K562 (cell line): ENCODE measurements around the gene CSPG5. TPM values are rescaled to one million over a fixed set of nuclear protein-coding genes. Genes with fewer than 3 reads are reported as not detected.

Source experiments
- BRF1 ChIP-seq: IDR thresholded peaks from 3 replicates; pipeline ENCODE4 v1.6.1; 2011; ENCODE audit warnings: borderline replicate concordance, mild to moderate bottlenecking; ENCODE audit not compliant: insufficient read length; ENCODE audit errors: extremely low read depth
- ERF ChIP-seq: fragments of 450-650 bp; formaldehyde crosslinking; IDR thresholded peaks from 2 replicates; pipeline ENCODE4 v1.4.0; 2020; ENCODE audit warnings: mild to moderate bottlenecking, mixed read lengths
- FOS ChIP-seq: IDR thresholded peaks from 3 replicates; pipeline ENCODE4 v1.6.1; 2011; ENCODE audit not compliant: insufficient read length; ENCODE audit errors: extremely low read depth
- HNRNPUL1 ChIP-seq: fragments of 200-400 bp; formaldehyde crosslinking; IDR thresholded peaks from 2 replicates; pipeline ENCODE4 v1.6.1; 2017; ENCODE audit warnings: low read length
- HOXB6 ChIP-seq: fragments of 250-450 bp; sonication (Bioruptor Pico); IDR thresholded peaks from 2 replicates; pipeline ENCODE4 v1.5.1; 2022; ENCODE audit warnings: mild to moderate bottlenecking, borderline replicate concordance
- LCOR ChIP-seq: sonication (generic); formaldehyde crosslinking; IDR thresholded peaks from 2 replicates; pipeline ENCODE4 v1.8.0; 2022; ENCODE audit warnings: mild to moderate bottlenecking, missing genetic modification reagents
- LEF1 ChIP-seq: fragments of 450-650 bp; IDR thresholded peaks from 2 replicates; pipeline ENCODE4 v1.6.1; 2016; ENCODE audit warnings: mild to moderate bottlenecking
- MCM3 ChIP-seq: fragments of 450-650 bp; IDR thresholded peaks from 2 replicates; pipeline ENCODE4 v1.6.1; 2016
- NFE2 ChIP-seq: IDR thresholded peaks from 2 replicates; pipeline ENCODE4 v1.6.1; 2014; ENCODE audit warnings: antibody characterized with exemption, low read depth
- PCBP2 ChIP-seq: fragments of 200-400 bp; formaldehyde crosslinking; IDR thresholded peaks from 2 replicates; pipeline ENCODE4 v1.6.1; 2018; ENCODE audit warnings: low read length, low read depth, mild to moderate bottlenecking, moderate library complexity; ENCODE audit not compliant: poor library complexity, severe bottlenecking
- SLC30A9 ChIP-seq: fragments of 250-450 bp; sonication (Bioruptor Pico); IDR thresholded peaks from 2 replicates; pipeline ENCODE4 v1.8.0; 2022; ENCODE audit warnings: mild to moderate bottlenecking, moderate library complexity
- SMARCA5 ChIP-seq: fragments of 450-650 bp; IDR thresholded peaks from 2 replicates; pipeline ENCODE4 v1.6.1; 2016
- ZEB2 ChIP-seq: fragments of 450-650 bp; IDR thresholded peaks from 2 replicates; pipeline ENCODE4 v1.6.1; 2016
- polyA plus RNA-seq, 8 experiments: library from polyadenylated mRNA; depleted of rRNA in 4 of 8; stranded (reverse) in 5 of 8; unstranded in 3 of 8; fragments of >200 nt; fragmentation: Nextera tagmentation in 2 of 8; fragmentation: Illumina TruSeq in 1 of 8; extraction: Ambion mirVana in 2 of 8; extraction: Trizol in 1 of 8; gene quantifications; 2 replicates each; pipeline versions ENCODE4 v1.2.1 to v1.2.3, GENCODE V29; 2011 to 2014; ENCODE audit warnings: inconsistent platforms in 1 of 8, missing spikeins in 1 of 8
- total RNA-seq, 7 experiments: library from RNA; depleted of rRNA in 6 of 7; stranded (reverse); fragments of >200 nt in 6 of 7; fragmentation: Illumina TruSeq in 2 of 7; extraction: Trizol in 2 of 7; gene quantifications; 2 replicates each; pipeline versions ENCODE4 v1.2.1 to v1.2.3, GENCODE V29; 2011 to 2021; ENCODE audit warnings: low replicate concordance in 1 of 7
- TF ChIP-seq, protein P1 (sequence below), 2 experiments: fragments of 450-650 bp in 1 of 2; IDR thresholded peaks; 2 replicates each; pipeline ENCODE4 v1.6.1; 2011 to 2017; ENCODE audit warnings: low read depth in 2 of 2, antibody characterized with exemption in 1 of 2, borderline replicate concordance in 1 of 2, low read length in 1 of 2, mild to moderate bottlenecking in 1 of 2, mixed read lengths in 1 of 2; ENCODE audit not compliant: control insufficient read depth in 1 of 2
- TF ChIP-seq, protein P2 (sequence below): sonication (generic); formaldehyde crosslinking; IDR thresholded peaks from 2 replicates; pipeline ENCODE4 v1.8.0; 2022; ENCODE audit warnings: mild to moderate bottlenecking, missing genetic modification reagents, borderline replicate concordance
- TF ChIP-seq, protein P3 (sequence below): sonication (generic); formaldehyde crosslinking; IDR thresholded peaks from 2 replicates; pipeline ENCODE4 v1.8.0; 2022; ENCODE audit warnings: mild to moderate bottlenecking, missing genetic modification reagents
- TF ChIP-seq, protein P4 (sequence below): fragments of 250-450 bp; sonication (Bioruptor Pico); IDR thresholded peaks from 2 replicates; pipeline ENCODE4 v1.5.0; 2021
- TF ChIP-seq, protein P5 (sequence below), 2 experiments: fragments of 450-650 bp in 1 of 2; sonication (generic) in 1 of 2; formaldehyde crosslinking in 1 of 2; IDR thresholded peaks in 1 of 2; conservative IDR thresholded peaks in 1 of 2; 2 replicates each; pipeline versions ENCODE4 v1.6.1 to v1.8.1; 2016 to 2023; ENCODE audit warnings: mild to moderate bottlenecking in 2 of 2, moderate library complexity in 2 of 2, inconsistent platforms in 1 of 2, missing genetic modification reagents in 1 of 2

Gene CSPG5
- total and polyA plus RNA-seq, 9 of the 15 experiments (the other 6 are each of a cell fraction or from before 2014, with no cell fraction given), result 0.06 to 3.3 (median 2.4) TPM

GRCh38 chr3:47513125-47513929, 65.3 kb downstream of the CSPG5 start, which contains the start of gene ELP6 (continued):
- TF ChIP-seq, protein P1, sequence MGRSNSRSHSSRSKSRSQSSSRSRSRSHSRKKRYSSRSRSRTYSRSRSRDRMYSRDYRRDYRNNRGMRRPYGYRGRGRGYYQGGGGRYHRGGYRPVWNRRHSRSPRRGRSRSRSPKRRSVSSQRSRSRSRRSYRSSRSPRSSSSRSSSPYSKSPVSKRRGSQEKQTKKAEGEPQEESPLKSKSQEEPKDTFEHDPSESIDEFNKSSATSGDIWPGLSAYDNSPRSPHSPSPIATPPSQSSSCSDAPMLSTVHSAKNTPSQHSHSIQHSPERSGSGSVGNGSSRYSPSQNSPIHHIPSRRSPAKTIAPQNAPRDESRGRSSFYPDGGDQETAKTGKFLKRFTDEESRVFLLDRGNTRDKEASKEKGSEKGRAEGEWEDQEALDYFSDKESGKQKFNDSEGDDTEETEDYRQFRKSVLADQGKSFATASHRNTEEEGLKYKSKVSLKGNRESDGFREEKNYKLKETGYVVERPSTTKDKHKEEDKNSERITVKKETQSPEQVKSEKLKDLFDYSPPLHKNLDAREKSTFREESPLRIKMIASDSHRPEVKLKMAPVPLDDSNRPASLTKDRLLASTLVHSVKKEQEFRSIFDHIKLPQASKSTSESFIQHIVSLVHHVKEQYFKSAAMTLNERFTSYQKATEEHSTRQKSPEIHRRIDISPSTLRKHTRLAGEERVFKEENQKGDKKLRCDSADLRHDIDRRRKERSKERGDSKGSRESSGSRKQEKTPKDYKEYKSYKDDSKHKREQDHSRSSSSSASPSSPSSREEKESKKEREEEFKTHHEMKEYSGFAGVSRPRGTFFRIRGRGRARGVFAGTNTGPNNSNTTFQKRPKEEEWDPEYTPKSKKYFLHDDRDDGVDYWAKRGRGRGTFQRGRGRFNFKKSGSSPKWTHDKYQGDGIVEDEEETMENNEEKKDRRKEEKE (IDR thresholded peaks at IDR 0.05; ENCODE audit: borderline replicate concordance in 1 of 2, control insufficient read depth in 1 of 2, low read depth in 2 of 2, low read length in 1 of 2), result peak in 1 of 2 experiments; percentile 67; a peak in 1 of 4 replicates
- TF ChIP-seq PCBP2, result no peak
- TF ChIP-seq ERF (CRISPR knock-in tag), result no peak
- no peak for TF ChIP-seq SMARCA5
- no peak for TF ChIP-seq NFE2
- TF ChIP-seq LCOR (CRISPR knock-in tag), result peak; percentile 72; the same call in 1 of the 2 replicates
- no peak for TF ChIP-seq FOS
- TF ChIP-seq LEF1, result no peak
- TF ChIP-seq SLC30A9, result no peak
- TF ChIP-seq BRF1, result no peak
- TF ChIP-seq MCM3, result no peak
- TF ChIP-seq, protein P2, sequence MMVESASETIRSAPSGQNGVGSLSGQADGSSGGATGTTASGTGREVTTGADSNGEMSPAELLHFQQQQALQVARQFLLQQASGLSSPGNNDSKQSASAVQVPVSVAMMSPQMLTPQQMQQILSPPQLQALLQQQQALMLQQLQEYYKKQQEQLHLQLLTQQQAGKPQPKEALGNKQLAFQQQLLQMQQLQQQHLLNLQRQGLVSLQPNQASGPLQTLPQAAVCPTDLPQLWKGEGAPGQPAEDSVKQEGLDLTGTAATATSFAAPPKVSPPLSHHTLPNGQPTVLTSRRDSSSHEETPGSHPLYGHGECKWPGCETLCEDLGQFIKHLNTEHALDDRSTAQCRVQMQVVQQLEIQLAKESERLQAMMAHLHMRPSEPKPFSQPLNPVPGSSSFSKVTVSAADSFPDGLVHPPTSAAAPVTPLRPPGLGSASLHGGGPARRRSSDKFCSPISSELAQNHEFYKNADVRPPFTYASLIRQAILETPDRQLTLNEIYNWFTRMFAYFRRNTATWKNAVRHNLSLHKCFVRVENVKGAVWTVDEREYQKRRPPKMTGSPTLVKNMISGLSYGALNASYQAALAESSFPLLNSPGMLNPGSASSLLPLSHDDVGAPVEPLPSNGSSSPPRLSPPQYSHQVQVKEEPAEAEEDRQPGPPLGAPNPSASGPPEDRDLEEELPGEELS (CRISPR knock-in tag), result no peak; the same call in 1 of the 2 replicates
- no peak; the same call in 1 of the 2 replicates for TF ChIP-seq ZEB2
- TF ChIP-seq, protein P3, sequence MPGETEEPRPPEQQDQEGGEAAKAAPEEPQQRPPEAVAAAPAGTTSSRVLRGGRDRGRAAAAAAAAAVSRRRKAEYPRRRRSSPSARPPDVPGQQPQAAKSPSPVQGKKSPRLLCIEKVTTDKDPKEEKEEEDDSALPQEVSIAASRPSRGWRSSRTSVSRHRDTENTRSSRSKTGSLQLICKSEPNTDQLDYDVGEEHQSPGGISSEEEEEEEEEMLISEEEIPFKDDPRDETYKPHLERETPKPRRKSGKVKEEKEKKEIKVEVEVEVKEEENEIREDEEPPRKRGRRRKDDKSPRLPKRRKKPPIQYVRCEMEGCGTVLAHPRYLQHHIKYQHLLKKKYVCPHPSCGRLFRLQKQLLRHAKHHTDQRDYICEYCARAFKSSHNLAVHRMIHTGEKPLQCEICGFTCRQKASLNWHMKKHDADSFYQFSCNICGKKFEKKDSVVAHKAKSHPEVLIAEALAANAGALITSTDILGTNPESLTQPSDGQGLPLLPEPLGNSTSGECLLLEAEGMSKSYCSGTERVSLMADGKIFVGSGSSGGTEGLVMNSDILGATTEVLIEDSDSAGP, result peak; percentile 28; the same call in 1 of the 2 replicates
- no peak for TF ChIP-seq HNRNPUL1
- TF ChIP-seq, protein P4, sequence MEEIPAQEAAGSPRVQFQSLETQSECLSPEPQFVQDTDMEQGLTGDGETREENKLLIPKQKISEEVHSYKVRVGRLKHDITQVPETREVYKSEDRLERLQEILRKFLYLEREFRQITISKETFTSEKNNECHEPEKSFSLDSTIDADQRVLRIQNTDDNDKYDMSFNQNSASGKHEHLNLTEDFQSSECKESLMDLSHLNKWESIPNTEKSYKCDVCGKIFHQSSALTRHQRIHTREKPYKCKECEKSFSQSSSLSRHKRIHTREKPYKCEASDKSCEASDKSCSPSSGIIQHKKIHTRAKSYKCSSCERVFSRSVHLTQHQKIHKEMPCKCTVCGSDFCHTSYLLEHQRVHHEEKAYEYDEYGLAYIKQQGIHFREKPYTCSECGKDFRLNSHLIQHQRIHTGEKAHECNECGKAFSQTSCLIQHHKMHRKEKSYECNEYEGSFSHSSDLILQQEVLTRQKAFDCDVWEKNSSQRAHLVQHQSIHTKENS (CRISPR knock-in tag), result no peak; the same call in 1 of the 2 replicates
- TF ChIP-seq HOXB6 (CRISPR knock-in tag), result no peak
- TF ChIP-seq, protein P5, sequence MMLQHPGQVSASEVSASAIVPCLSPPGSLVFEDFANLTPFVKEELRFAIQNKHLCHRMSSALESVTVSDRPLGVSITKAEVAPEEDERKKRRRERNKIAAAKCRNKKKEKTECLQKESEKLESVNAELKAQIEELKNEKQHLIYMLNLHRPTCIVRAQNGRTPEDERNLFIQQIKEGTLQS (IDR thresholded peaks at IDR 0.05), result no peak
- TF ChIP-seq, protein P5 (CRISPR knock-in tag; conservative IDR thresholded peaks at IDR 0.05), result peak; percentile 40; the same call in 1 of the 2 replicates
